IPS DF 19.7 (cell line): ENCODE measurements around the gene RPL27A.

Experiments used
- DNase-seq: peaks from one replicate; pipeline ENCODE4 v3.0.0-alpha.2; 2013; ENCODE audit warnings: low read depth, low spot score

The RPL27A gene

DNA sequence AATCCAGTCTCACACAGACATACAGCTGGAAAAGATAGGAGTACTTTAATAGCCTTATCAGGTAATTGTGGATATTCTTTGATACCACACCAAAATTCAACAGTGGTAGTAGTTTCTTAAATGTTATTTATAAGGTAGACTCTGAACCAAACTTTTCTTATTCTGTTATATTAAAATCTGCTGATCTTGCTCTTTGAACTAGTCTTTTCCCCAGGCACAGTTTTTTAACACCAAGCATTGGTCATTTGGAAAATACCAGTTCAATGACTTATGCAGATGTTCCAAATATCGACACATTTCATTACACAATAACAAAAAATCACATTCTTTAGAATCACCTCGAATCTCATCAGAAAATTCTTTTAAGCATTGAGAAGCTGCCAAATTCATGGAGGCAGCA lies 7.7 kb upstream of the RPL27A start:
- no peak for DNase-seq

DNA sequence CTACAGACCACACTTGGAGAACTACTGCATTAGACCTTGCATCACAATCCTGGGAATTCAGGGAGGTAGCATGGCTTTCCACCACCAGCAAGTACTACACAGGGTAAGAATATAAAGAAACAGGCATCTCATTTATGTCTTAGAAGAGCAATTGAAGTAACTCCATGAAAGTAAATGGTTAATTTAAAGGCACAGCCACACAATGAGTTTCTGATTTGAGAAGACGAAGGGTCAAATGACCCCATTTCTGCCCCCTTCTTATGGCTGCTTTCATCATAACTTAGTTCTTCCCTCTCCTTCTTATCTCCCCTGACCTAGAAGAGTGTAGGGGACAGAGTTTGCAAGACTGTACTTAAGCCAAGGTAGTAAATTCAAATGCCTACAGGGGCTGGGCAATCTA lies 6.1 kb upstream of the RPL27A start:
- DNase-seq: no peak

DNA sequence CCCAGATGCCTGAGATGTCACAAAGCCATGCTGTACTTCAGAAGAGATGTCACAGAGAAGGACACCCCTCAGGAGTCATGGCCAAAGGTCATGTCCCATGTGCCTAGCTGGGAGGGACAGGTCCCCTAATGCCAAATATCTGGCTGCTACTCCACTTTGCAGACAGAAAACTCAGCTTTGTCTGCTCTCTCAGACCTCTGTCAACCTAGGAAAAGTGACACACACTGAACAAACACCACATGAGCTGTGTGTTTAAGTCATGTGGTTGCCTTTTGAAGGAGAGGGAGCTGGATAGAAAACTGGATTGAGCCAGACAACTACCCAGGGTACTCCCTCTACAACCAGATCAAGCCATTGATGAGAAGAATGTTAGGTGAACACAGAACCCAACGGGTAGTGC lies 3.6 kb upstream of the RPL27A start:
- DNase-seq: no peak

DNA sequence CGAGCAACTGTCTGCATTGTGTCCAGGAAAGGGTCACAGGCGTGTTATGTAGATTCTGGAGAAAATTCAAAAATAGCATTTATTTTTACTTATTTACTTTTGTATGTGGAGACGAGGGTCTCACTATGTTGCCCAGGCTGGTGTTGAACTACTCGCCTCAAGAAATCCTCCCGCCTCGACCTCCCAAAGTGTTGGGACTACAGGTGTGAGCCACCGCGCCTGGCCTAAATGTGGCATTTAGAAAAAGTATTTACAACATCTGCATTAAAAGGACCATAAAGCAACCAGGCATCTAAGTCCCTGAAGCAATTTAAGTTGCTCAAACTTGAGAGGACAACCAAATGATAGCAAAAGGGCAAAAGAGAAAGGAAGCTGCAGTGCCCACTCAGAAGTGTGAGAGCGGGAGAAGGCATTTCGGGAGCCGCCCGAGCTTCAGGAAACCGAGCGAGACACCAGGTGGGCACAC lies 722 bp upstream of the RPL27A start:
- no peak for DNase-seq

DNA sequence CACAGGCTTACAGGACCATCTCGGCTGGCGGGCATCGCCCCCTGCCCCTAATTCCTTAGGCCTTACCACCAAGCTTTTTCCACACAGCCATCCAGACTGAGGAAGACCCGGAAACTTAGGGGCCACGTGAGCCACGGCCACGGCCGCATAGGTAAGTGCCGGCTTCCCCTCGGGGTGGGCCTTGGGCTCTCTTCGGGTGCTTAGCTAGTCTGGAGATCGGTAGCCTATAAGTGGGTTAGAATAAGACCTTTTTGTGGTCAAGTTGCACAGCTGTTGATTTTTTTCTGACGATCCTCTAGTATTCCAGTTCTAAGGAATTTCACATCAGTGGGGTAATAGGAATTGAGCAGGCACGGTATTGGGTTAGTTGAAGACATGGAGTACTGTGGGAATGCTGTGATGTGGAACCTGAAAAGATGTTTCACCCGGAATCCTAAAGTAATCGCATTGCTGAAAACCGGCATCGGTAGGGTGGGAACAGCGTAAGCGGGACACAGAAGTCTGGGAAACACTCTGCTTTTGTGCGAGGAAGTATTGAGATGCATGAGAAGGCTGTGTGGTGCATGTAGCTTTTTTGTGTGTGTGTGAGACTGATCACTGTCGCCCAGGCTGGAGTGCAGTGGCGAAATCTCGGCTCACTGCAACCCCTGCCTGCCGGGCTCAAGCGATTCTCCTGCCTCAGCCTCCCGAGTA lies 669 bp downstream of the RPL27A start:
- no peak for DNase-seq

DNA sequence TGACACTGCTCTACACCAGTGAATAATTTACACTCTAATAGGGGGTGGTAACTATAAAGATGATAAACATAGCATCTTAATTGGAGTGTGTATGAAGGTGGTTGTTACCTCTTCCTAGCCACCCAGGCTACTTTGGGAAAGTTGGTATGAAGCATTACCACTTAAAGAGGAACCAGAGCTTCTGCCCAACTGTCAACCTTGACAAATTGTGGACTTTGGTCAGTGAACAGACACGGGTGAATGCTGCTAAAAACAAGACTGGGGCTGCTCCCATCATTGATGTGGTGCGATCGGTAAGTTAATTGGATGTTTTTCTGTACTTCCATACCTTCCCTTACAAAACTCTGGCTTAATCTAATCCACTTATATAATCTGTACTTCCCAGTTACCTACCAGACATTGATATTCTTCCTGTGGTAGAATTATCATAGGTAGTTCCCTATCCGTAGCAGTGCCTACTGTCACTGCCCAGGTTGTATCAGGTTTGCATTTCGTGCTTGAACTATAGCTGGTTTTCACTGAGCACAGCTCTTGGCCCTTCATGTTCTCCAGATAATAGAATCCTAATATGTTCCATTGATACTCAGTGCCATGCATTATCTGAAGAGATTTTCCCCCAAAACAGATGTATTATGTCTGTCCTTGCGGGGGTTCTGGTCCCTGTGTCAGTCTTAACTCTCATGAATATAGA lies 2.2 kb downstream of the RPL27A start:
- no peak for DNase-seq

DNA sequence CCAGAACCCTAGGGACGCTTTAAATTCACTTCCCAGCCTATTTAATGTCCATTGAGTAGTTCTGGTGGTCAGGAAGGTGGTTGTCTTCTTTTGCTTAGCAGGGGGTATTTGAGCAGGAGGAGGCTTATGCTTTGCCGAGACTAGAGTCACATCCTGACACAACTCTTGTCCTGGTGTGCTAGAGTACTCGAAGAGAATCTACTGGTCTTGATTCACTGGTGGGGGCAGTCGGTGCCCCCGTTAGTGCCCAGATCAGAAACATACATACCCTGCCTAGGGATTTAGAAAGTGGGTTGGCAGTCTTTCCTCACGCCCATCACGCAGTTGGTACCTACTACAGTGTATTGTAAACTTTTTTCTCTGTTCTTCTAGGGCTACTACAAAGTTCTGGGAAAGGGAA lies 2.7 kb downstream of the RPL27A start:
- no peak for DNase-seq

DNA sequence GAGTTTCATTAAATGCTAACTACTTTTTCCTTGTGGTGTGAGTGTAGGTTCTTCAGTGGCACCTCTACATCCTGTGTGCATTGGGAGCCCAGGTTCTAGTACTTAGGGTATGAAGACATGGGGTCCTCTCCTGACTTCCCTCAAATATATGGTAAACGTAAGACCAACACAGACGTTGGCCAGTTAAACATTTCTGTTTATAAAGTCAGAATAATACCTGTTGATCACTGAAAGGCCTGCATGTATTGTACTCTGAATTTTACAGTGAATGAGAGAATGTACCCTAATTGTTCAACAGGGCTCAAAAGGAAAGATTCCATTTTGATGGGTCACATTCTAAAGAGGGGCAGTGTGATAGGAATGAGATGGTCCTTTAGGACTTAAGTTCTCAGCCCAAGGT lies 3.2 kb downstream of the RPL27A start:
- no peak for DNase-seq

DNA sequence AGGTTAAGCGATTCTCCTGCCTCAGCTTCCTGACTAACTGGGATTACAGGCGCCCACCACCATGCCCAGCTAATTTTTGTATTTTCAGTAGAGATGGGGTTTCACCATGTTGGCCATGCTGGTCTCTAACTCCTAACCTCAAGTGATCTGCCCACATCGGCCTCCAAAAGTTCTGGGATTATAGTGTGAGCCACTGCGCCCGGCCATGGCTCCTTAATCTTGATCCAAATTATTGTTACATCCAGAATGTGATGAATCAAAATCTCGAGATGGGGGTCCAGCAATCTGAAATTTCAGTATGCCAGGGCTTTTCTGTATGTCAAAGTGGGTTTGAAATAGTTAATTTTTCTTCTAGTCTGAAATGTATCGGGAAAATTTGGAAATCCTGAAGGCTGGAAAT lies 3.7 kb downstream of the RPL27A start:
- no peak for DNase-seq

DNA sequence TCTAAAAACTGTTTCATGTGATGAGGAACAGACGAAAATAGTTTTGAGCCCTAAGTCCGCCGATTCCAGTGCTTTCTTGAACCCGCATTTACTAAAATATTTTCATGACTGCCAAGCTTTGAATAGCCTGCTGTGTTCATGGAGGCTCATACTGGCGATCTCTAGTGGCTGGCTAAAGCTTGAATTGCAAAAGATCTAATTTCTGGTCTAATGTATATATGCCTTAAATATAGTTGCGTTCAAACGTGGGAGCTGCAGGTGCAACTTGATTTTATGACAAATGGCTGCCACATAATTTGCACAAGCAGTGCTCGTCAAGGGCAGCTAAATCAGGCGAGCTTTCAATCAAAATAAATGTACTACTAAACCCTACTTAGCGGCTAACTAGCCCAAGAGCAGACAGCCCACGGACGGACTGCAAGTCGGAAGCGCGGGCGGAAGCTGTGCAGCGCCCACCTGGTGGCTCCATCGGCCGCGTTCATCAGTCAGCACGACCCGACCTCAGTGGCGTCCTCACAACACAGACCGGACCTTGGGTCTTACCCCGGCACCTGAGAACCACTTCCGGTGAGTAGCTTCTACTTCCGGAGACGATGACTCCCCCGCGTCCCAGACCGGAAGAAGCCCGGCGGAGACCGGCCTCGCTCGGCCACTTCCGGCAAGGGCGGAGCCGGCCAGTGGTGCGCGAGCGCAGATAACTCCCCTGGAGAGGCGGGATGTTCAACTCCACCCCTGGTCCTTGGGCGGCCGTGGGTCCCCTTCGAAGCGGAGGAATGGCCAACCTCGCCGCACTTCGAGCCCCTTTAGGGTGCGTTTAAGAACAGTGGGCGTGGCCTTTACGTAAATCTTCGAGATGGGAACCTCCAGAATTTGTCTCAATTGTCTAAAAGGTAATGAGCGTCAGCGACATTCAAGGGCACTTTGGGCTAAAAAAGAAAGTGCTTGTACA lies 6.1 kb downstream of the RPL27A start:
- peak; percentile 98 for DNase-seq

DNA sequence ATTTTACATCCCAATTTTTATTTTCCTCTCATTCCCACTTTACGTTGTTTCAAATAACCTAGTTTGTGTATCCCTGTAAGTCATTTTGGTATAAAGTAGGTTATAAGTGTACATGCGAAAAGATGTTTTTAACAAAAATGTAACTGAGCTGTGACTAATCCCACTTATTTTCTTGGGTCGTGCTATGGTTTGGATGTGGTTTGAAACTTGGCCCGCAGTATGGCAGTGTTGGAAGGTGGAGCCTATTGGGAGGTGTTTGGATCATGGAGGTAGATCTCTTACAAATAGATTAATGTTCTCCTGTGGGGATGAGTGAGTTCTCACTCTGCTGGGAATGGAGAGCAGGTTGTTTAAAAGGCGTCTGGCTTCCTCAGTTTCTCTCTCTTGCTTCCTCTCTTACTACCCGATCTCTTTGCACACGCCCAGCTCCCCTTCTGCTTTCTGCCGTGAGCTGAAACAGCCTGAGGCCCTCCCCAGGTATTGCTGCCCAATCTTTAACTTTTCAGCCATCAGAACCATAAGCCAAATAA lies 7.2 kb downstream of the RPL27A start:
- no peak for DNase-seq

DNA sequence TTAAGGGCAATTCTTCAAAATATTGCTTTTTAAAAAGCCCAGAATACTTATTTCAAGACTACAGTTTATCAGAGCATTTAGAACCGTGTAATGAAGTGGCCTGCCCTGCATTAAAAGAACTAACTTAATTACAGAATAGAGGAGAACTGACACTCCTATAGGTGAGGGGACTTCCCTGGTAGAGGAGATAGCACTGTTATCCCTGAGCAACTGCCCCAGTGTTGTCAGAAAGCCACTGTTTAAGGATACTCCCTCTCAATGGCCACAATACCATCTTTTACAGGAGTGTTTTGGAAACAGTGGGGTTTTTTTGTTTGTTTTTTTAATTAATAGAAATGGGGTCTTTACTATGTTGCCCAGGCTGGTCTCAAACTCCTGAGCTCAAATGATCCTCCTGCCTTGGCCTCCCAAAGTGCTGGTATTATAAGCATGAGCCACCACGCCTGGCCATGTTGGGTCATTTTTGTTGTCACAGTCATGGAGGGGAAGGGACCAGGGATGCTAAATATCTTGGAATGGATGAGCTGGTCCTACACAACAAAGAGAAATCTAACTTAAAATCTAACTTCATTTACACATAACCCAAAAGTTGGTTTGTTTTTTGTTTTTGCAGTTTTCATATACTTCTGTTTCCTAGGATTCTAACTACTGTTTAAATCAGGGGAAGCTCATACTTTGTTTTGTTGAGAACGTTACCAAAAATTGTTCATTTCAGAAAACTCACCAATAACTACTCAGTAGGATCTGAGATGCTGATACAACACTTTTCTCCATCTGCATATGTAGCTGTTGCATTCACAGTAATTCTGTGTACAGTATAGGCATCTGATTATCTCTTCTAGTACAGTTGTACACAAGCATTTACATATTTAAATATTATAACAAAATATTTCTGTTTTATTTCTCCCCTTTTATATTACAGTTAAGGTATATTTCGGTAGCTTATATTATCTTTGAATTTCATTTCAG lies 8.1 kb downstream of the RPL27A start:
- no peak for DNase-seq

DNA sequence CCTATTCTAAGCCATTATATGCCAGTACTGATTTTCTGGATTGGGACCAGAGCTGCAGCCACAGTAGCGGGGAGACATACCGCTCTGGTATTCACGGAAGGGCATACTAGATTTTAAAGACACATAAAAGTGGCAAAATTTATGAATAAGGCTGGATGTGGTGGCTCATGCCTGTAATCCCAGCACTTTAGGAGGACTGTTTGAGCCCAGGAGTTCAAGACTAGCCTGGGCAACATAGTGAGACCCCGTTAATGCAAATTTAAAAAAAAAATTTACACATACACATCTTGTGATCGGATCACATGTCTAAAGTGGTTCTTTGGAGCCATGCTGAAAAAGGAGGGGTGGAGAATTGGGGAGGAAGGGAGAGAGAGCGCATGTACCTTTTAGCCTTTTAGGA lies 9.0 kb downstream of the RPL27A start:
- DNase-seq: no peak

DNA sequence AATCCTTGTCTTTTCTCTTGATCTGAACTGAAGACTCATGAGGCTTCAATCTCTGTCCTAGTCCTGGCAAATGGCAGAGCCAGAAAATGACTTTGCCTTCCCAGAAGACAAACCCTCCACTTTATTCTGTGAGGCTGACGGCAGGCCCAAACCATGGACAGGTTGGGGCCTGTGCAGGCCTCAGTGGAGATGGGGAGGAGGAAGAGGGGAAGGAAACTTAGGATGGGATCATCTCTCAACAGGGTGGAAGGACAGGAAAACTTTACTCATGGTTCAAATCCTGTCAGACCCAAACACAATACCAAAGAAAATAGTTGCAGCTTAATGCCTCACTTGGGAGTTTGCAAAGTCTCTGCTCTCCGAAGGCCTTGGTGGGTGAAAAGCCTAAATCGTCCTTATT lies 9.8 kb downstream of the RPL27A start:
- DNase-seq: no peak

DNA sequence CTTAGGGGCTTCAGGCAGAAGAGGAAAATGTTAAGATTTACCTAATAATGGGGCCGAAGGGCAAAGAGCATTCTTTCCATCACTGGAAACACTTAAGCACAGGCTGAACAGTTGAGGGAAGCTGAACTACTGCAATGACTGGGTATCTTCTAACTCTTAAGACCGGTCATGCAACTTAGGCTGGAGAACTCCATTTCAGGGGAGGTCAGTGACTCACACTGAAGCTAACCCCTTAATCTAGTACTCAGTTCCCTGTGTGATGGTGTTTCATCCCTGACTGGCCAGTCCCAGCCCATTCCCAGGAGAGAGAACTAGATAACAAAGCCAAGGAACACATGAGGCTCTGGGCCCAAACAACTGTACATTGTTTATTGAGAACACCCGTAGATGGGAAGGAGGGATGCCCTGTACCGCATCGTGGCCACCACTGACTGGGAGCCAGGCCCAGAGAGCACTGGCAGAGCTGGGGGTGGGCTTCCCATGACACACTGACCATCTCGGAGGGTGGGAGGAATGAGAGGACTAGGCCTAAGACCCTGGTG lies 10.5 kb downstream of the RPL27A start:
- no peak for DNase-seq

DNA sequence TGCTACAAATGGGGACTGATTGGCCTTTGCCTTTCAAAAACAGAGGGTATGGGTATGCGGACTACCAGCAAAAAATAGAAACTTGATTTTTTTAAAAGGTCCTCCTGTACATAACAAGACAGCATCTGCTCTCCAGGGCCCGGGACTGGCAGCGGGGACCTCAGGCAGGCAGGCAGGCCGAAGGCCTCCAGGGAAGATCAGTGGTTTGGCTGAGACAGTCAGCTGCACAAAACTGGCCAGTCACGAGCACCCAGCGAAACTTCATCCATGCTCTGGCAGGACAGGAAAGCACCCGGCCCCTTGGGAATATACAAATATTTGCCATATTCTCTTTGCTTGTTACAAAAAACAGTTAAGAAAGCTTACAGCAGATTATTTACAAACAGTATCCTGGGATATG lies 11.0 kb downstream of the RPL27A start:
- DNase-seq: no peak

DNA sequence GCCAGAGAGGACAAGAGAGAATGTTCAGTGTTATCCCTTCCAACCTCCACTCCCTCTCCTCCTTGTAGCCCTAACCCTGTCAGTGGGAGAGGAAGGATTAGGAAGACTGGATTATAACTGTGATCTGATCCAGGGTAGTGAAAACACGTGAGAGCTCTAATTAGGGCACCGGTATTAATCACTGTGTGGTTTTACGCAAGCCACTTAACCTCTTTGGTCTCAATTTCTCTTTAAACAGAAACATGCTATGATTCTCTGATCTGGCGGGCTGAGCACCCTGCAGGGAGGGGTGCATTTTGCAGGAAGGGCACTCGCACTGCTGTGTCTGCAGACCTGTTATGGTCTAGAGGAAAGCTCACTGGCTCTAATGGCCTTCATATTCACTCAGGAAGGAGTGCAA lies 11.5 kb downstream of the RPL27A start:
- DNase-seq: no peak

DNA sequence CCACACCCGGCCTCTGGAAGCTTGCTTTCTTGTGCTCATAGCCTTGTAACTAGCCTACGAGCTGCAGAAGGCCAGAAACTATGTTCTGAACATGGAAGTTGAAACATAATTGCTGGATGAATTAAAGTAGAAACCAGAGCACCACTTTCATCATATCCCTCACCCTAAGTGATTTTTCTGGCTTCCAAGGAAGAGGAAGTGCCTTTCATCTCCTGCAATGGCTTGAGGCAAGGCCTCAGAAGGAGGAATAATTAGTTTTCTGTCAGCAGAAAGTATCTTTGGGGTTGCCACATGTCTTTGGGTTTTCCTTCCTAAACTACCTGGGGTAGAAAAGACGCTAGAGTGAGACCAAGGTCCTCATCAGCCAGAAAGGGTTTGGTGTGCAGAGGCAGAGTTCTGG lies 14.5 kb downstream of the RPL27A start:
- no peak for DNase-seq

DNA sequence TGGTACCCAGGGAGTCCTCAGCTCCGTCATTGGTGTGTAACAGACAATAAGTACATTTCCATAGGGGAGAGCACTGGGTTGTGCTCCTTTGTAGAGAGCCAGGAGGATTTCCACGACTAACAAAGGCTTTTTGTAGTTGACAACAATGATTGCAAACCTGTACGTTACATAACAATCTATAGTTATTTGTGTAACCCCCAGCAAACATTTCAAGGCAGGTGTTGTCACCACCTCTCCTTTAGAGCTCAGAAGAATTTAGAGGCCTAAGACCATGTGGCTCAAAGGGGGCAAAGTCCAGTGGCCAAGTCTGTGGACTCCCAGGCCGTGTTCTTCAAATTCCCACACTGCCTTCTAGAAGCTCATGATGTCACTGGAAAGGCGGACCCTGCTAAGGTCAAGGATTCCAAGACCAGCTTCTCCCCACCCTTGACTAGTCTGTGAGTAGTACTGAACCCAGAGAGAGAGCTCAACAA lies 15.8 kb downstream of the RPL27A start:
- DNase-seq: no peak

DNA sequence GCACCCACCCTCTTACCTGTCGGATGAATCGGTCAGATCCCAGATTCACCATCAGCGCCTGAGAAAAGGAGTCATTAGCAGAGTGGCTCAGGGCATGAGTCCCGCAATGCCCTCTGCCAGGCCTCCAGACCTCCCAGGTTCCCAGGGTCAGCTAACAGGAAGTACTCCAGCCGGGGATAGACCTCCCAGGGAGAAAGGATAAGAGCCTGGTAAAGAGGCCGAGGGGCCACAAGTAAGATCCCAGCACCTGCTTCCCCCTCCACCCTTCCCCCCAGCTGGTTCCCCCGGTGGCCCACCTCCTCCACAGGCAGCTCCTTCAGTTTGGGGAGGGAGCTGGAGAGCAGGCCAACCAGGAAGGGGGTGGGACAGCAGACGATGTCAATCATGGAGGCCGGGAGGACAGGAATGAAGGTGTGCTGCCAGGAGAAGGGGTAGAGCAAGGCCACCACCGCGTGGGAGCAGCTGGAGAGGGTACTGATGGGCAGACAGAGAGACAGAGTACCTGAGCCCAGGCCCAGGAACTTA lies 16.4 kb downstream of the RPL27A start:
- no peak for DNase-seq
